Measurements from ENCODE around the gene PRG3.
"Not testable (repeated sequence)": the region's sequence is repeated elsewhere in the genome, so short reads cannot be mapped to it uniquely, and the experiment has no call there.

GRCh38 chr11:57361420-57361819 is 19.5 kb downstream of the PRG3 start:
- TF ChIP-seq POLR2A, CTCF, EP300 (IDR thresholded peaks at IDR 0.05): not testable (repeated sequence)

Measured in upper lobe of left lung (tissue), 4 donors.